ENCODE measurements around the gene SIAH1. TPM values are rescaled to one million over a fixed set of nuclear protein-coding genes. Genes with fewer than 3 reads are reported as not detected.

SIAH1 gene
- total RNA-seq, 4 donors from 2014 or later = 20.6 to 37.6 (median 34.4) TPM

DNA sequence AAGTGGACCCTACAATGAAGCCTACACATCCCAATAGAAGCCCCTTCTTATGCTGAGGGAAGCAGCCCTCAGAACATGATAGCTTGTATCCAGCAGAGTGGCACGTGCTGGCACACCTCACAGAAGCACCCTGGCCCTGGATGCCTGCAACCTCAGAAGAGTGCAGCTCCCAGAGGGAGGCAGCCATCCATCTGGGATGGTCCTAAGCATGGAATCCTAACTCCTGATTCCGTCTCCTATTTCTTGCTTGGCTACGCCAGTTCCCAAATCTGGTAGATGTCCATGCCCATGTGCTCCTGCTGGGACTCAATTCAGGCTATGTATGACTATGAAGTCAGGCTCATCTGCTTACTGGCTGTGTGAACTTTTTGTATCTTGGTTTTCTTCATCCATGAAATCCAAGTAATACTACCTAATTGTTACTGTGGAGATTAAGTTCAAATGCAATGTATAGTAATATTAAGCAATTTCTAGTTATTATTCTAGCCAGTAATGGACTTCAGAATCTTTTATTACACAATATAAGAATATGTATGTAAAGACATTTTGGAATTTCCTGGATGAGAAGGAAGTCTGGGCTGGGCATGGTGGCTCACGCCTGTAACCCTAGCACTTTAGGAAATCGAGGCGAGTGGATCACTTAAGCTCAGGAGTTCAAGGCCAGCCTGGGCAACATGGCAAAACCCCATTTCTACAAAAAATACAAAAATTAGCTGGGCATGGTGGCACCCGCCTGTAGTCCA, 32.4 kb downstream of the SIAH1 start:
- DNase-seq (ENCODE audit: low spot score in 2 of 2) = no peak
- intact Hi-C loops (cut with DNase I; ENCODE audit: low total_unique reads) = loop anchor here (5.0 kb wide), 1 partner anchor 174 kb away; no protein-coding TSS in a partner anchor
- no peak overlapping the region for H3K4me3 ChIP-seq (ENCODE audit: low read depth, poor library complexity, severe bottlenecking)
- TF ChIP-seq, protein P1, sequence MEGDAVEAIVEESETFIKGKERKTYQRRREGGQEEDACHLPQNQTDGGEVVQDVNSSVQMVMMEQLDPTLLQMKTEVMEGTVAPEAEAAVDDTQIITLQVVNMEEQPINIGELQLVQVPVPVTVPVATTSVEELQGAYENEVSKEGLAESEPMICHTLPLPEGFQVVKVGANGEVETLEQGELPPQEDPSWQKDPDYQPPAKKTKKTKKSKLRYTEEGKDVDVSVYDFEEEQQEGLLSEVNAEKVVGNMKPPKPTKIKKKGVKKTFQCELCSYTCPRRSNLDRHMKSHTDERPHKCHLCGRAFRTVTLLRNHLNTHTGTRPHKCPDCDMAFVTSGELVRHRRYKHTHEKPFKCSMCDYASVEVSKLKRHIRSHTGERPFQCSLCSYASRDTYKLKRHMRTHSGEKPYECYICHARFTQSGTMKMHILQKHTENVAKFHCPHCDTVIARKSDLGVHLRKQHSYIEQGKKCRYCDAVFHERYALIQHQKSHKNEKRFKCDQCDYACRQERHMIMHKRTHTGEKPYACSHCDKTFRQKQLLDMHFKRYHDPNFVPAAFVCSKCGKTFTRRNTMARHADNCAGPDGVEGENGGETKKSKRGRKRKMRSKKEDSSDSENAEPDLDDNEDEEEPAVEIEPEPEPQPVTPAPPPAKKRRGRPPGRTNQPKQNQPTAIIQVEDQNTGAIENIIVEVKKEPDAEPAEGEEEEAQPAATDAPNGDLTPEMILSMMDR (IDR thresholded peaks at IDR 0.05) = no peak
- TF ChIP-seq POLR2A (IDR thresholded peaks at IDR 0.05) = no peak
- WGBS, 2 donors = 86 to 87% methylated on average over 6 to 7 of the region's 7 CpGs

- intact Hi-C loops (cut with DNase I; ENCODE audit: low total_unique reads) = loop anchor here (5.0 kb wide), 1 partner anchor 177 kb away; no protein-coding TSS in a partner anchor
- WGBS, 2 donors = 60 to 68% methylated on average over 3 of the region's 3 CpGs
- no peak overlapping the region for H3K4me3 ChIP-seq (ENCODE audit: low read depth, poor library complexity, severe bottlenecking)
- DNase-seq (ENCODE audit: low spot score in 2 of 2) = no peak
- TF ChIP-seq, protein P1 (IDR thresholded peaks at IDR 0.05) = no peak
Measured at GRCh38 chr16:48350736-48351135, 34.5 kb downstream of the SIAH1 start.

DNA sequence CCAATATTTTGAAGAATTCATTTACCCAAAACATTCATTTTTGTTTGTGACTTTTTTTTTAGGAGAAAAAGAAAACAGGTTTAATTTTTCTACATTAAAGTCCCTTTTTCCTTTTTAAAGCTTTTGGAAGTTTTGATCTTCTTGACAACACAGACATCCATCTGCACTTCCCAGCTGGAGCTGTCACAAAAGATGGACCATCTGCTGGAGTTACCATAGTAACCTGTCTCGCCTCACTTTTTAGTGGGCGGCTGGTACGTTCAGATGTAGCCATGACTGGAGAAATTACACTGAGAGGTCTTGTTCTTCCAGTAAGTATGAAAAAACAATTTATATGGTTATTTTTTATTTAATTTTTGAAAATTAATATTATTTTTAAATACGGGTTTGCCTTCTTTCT, 37.2 kb downstream of the SIAH1 start:
- DNase-seq (ENCODE audit: low spot score in 2 of 2) = no peak
- intact Hi-C loops (cut with DNase I; ENCODE audit: low total_unique reads) = no loop called here
- 89 to 94% methylated on average over 4 of the region's 4 CpGs for WGBS, 2 donors
- TF ChIP-seq POLR2A (IDR thresholded peaks at IDR 0.05) = no peak
- TF ChIP-seq, protein P1 (IDR thresholded peaks at IDR 0.05) = no peak
- H3K4me3 ChIP-seq (ENCODE audit: low read depth, poor library complexity, severe bottlenecking) = no peak overlapping the region

- intact Hi-C loops (cut with DNase I; ENCODE audit: low total_unique reads) = no loop called here
- TF ChIP-seq, protein P1 (IDR thresholded peaks at IDR 0.05) = no peak
- no peak for TF ChIP-seq POLR2A (IDR thresholded peaks at IDR 0.05)
- no peak overlapping the region for H3K4me3 ChIP-seq (ENCODE audit: low read depth, poor library complexity, severe bottlenecking)
- no peak for DNase-seq (ENCODE audit: low spot score in 2 of 2)
- 94% methylated on average over 20 of the region's 20 CpGs for WGBS, 2 donors
Measured at GRCh38 chr16:48347191-48347865, 37.9 kb downstream of the SIAH1 start.

GRCh38 chr16:48342591-48342990, 42.6 kb downstream of the SIAH1 start:
- H3K4me3 ChIP-seq (ENCODE audit: low read depth, poor library complexity, severe bottlenecking) = no peak overlapping the region
- WGBS, 2 donors = 95 to 96% methylated on average over 2 of the region's 2 CpGs
- intact Hi-C loops (cut with DNase I; ENCODE audit: low total_unique reads) = no loop called here
- DNase-seq (ENCODE audit: low spot score in 2 of 2) = no peak
- TF ChIP-seq, protein P1 (IDR thresholded peaks at IDR 0.05) = no peak
- TF ChIP-seq POLR2A (IDR thresholded peaks at IDR 0.05) = no peak

Data from lower leg skin (tissue), 4 donors.